Stimulated activated naive CD4-positive, alpha-beta T cell (primary cell): ENCODE data around the gene WDR26.
"Not testable (repeated sequence)": the region's sequence is repeated elsewhere in the genome, so short reads cannot be mapped to it uniquely, and the experiment has no call there.

Experiments used
- DNase-seq, 6 experiments: peaks; one replicate each; lab custom pipeline; 2025; lab: John Stamatoyannopoulos, UW

Gene WDR26

DNA sequence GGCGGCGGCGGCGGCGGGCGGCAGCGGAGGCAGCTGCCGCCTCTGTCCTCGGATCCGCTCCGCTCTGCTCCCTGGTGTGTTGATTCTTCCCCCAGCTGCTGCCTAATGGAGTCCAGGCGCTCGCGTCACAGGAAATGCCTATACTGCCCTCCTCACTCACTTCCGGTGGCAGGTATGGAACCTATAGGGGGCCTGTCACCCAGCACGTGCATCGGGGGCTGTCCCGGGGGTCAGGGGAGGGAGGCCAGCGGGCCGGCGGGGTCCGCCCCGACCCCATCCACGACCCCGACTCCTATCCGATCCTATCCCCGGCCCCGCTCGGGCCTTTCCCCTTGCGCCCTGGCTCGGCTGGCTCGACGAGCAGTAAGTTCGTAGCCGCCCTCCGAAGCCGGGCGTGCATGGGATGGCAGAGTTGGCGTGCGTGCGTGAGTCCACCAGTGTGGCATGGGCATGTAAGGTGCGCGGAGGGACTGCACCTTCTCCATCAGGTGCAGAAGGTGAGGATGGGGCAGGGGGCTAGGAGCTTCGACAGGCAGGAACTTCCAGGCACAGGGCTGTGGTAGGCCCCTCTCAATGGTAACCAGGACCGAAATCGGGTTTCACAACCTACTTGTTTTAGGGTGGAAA, at the start of gene WDR26:
WDR26 (minus strand) TSS at position 107 of the 627 bp plus-strand sequence.
- peak; percentile 78 to 89 (median 82) for DNase-seq

DNA sequence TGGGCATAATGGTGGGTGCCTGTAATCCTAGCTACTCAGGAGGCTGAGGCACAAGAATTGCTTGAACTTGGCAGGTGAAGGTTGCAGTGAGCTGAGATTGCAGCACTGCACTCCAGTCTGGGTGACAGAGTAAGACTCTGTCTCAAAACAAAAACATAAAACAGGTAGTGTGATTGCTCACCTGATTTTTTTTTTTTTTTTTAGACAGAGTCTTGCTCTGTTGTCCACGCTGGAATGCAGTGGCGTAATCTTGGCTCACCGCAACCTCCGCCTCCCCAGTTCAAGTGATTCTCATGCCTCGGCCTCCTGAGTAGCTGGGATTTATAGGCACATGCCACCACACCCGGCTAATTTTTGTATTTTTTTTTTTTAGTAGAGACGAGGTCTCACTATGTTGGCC, 48.6 kb upstream of the WDR26 start:
- DNase-seq = not testable (repeated sequence)

DNA sequence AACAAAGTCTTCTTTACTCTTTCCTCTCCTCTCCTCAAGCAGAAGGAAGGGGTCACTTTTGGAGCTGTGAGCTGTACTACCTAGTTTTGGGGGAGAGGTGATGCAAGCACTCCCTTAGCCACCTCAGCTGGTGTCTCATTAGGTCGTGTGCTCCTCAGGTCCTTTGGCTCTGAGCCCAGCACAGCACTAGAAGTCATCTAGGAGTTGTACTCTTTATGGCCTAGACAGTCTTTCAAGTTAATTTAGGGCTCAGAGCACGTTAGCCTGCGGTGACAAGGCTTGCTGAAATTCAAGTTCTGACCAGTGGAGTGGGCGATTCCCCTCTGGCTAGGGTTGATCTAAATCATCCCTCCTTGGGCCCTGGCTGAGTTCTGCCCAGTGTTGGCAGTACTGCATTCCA, 48.0 kb upstream of the WDR26 start:
- DNase-seq = no peak

DNA sequence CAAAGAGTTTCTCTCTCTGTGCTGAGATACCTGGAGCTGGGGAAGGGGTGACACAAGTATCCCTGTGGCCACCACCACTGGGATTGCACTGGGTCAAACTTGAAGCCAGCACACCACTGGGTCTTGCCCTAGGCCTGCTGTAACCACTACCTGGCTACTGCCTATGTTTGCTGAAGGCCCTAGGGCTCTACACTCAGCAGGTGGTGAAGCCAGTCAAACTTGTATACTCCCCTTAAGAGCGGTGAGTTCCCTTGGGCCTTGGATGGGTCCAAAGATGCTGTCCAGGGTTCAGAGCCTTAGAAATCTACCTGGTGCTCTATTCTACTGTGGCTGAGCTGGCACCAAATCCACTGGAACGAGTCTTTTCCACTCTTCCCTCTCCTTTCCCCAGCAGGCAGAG, 47.0 kb upstream of the WDR26 start:
- no peak for DNase-seq

DNA sequence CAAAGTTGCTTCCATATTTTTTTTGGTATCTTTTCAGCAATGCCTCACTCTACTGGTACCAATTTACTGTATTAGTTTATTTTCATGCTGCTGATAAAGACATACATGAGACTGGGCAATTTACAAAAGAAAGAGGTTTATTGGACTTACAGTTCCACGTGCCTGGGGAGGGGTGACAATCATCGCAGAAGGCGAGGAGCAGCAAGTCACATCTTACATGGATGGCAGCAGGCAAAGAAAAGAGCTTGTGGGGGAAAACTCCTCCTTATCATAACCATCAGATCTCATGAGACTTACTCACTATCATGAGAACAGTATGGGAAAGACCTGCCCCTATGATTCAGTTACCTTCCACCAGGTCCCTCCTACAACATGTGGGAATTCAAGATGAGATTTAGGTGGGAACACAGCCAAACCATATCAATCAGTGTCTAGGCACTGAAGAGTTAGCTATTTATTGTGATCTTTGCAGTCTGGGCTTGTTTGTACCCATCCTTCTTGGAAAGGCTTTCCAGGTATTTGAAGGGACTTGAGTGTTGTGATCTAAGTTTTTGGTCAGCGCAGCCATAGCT, 46.4 kb upstream of the WDR26 start:
- not testable (repeated sequence) for DNase-seq

DNA sequence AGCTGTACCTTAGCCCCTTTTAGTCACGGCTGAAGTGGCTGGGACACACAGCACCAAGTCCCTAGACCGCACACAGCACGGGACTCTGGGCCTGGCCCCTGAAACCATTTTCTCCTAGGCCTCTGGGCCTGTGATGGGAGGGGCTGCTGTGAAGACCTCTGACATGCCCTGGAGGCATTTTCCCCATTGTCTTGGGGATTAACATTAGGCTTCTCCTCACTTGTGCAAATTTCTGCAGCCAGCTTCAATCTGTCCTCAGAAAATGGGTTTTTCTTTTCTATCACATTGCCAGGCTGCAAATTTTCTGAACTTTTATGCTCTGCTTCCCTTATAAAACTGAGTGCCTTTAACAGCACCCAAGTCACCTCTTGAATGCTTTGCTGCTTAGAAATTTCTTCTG, 45.6 kb upstream of the WDR26 start:
- not testable (repeated sequence) for DNase-seq

DNA sequence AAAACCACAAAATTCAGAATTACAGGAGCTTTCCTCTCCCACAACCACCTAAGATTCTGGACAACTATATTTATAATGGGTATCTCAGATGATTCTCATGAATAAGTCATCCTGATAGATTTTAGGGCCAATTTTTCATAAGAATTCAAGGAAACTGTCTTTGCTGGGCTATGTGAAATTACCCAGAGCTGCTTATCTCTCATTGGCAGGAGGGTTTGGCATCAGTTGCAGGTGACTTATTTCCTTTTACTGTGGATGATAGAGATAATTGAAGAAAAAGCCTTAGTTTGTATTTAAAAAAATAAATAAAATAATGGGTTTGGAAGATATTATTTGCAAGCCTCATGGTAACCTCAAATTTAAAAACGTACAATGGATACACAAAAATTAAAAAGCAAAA, 38.2 kb upstream of the WDR26 start:
- DNase-seq = no peak

DNA sequence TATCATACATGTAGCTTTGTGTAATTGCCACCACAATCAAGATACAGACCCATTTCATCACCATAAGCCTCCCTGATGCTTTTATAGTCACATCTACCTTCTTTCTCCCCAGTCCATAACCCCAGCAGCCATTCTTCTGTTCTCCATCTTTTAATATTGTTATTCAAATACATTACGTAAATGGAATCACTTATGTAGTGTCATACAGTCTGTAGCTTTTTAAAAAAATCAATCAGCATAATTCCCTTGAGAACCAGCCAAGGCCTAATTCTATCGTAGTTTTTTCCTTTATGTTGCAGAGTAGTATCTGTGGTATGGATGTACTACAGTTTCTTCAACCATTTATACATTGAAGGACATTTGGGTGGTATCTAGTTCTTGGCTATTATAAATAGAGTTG, 31.6 kb upstream of the WDR26 start:
- no peak for DNase-seq

DNA sequence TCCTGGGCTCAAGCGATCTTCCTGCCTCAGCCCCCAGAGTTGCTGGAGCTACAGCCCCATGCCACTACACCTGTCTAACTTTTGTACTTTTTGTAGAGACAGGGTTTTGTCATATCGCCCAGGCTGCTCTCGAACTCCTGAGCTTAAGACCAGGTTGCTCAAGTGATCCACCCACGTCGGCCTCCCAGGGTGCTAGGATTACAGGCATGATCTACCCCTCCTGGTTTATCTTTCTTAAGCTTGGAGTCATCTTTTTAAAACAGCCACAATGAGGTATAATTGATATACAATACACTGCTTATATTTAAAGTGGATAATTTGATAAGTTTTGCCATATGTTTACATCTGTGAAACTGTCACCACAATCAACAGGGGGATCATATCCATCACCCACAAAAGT, 25.4 kb upstream of the WDR26 start:
- no peak for DNase-seq

DNA sequence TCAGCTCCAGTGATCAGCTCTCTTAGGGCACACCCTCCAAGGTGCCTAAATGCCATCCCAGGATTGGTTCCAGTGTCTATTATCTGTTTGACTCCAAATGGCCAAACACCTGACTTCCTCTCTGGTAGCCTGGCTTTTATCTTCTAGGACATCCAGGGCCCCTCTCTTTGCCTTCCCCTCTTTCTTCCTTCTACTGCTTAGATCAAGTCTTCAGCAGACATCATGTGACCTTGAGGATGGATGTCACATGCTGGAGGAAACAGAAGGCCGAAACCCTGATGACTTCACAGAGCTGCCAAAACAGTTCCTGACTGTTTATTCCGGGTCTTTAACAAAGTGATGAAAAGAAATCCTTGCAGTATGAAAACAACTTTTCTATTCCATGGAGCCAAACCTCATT, 24.4 kb upstream of the WDR26 start:
- no peak for DNase-seq

DNA sequence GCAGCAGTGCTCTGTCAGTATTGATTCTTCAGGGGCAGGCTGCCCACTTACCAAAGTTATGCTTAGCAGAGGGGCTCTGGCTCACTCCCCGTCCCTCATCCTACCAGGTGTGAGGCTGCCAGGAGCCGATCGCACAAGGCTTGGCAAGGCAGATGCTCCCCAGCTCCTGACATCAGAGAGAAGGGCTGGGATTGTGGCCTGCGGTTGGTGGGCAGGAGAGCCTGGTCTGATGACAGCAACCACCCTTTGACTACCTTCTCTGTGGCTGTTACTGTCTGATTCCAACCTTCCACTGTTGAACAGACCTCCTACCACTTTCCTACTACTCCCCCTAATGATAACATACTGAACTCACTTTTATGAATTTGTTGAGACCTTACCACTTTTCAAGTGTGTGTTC, 23.7 kb upstream of the WDR26 start:
- no peak for DNase-seq

DNA sequence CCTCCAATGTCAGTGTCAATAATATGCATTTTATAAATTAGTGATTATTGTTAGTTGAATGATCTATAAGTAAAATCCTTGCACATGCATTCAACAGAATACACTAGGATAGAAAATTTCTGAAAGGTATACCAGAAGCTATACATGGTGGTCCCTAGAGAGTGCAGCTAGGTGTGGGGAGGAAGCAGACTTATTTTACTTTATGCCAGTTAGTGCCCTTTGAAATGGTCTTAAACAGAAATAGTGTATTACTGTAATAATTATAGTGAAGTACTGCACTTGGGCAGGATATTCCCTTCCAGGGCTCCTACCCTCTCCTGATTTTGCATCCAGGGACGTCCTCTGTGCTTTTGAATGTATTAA, 23.2 kb upstream of the WDR26 start:
- no peak for DNase-seq

DNA sequence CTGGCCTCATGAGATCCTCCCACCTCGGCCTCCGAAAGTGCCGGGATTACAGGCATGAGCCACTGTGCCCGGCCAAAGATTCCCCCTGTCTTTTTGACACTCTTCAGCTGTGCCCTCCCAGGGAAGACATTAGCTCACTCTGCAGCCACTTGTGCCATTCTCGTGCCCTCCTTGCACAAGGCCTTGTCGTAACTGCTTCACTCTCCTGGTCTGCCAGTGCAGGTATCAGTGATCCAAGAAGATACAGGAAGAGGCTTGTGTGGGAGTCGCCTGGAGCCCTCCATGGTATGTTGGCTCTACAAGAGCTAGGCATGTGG, 22.0 kb upstream of the WDR26 start:
- no peak for DNase-seq

DNA sequence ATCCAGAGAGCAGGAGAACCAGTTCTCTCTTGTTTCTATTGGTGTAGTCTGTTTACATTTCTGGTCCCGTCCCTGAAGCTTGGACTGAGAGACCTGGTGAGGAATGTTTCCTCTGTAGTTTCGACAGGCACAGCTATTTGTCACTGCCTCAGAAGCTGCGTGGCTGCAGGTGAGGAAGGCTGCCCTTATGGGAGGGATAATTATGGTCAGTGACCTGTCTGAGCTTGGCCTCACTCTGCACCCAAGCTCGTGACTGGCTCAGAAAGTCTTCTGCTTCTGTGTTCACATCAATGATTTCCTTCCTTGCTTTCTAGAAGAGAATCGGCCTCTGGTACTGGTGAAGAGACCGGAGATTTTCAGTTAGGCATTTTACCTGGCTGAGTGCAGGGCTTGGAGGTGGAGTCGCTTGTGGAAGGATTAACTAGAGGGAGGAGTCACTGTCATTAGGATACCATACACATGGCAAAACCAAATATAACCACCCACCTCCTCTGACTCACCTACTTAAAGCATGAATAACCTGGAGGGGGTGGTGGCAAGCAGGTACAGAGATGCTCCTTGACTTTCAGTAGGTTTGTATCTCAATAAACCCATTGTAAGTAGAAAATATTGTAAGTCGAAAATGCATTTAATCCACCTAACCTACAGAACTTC, 19.9 kb upstream of the WDR26 start:
- DNase-seq = no peak

DNA sequence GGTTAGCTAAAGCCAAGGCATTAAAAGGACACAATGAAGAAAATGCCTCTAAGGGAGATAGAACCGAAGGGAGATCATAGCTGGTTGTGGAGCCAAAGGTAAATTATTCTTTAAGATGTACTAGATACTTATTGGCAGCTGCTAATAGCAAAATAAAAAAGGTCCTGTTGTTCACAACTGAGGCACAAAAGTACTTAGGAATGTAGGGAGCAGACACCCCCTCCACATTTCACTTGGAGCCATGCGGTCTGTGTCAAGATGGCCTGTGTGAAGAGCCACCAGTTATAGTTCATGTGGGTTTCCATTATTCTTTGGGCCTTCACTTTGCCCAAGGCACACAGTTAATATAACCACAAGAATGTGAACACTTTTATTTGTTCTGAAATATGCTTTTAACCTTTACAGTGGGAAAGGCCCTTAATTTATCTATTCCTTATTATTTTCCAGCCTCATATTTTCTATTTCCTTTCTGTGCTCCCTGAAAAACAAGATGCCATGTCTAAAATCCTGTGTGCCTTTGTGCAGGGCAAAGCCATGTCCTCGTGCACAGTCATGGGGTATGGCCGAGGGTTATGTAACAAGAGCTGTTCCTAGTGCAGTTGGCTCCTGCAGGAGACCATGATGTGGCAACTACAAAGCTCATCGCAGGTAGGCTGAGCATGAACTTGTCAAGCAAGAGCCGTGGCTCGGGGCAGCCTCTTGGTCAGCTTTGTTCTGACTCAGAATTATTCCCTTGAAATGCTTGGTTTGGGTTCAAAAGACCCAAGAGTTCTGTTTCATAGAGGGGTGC, 16.2 kb upstream of the WDR26 start:
- DNase-seq = no peak

DNA sequence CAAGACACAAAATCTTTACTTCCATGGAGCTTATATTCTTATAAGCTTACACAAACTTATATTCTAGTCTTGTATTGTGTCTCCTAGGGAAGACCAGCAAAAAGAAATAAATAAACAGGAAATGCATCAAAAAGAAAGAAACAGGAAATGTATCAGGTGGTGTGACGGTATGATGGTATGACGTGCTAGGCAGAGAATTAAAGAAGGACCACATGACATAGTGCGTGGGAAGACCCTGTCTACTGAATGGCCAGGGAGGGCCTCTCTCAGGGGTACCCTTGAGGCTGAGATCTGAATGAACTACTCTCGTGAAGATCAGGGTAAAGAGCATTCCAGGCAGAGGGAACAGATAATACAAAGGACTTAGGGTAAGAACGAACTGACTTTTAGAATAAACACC, 15.6 kb upstream of the WDR26 start:
- peak in 3 of 6 experiments; percentile 6 to 12 (median 9) for DNase-seq

DNA sequence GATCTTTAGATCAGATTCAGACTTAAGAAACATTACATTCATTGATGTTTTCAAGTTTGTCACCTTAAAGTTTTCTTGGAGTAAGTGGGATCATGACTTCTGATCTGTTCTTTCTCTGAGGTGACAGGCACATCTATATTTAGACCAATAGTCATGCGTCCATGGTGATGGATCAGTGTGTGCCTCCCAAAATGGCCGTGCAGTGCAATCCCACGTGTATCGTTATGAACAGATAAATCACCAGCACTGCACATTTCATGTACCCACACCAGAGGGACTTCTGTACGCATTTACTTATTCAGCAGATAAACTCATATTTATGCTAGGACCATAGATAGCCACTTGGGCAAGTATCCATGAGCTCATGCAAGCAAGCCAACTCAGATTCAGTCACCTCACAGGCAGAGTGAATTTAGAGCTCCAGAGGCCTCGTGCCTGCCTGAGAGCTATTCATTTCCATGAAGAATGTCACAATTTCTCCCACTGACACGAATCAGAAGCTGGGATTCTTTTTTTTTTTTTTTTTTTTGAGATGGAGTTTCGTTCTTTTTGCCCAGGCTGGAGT, 13.9 kb upstream of the WDR26 start:
- DNase-seq = no peak

DNA sequence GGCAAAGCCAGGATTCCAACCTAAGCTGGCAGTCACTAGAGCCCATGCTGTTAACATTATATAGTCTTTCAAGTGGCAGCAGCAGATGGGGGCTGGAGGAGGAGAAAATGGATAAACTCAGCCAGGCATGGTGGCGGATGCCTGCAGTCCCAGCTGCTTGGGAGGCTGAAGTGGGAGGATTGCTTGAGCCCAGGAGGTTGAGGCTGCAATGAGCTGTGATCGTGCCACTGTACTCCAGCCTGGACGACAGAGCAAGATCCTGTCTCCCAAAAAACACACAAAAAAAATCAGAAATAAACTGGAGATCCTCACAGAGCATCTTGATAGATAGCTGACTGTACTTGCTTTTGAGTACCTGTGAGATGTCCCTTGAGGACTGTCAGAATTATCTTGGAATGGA, 13.4 kb upstream of the WDR26 start:
- no peak for DNase-seq

DNA sequence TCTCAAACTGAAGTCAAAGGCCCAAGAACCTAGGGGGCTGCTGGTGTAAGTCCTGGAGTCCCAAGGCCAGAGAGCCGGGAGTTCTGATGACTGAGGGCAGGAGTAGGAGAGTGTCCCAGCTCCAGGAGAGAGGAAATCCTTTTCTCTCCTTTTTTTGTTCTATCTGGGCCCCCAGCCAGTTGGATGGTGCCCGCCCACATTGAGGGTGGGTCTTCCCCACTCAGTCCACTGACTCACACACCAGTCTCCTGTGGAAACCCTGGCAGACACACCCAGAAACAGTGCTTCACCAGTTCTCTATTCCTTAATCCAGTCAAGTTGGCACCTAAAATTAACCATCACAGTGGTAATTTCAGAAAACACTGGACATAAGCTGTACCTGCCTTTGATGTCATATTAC, 12.7 kb upstream of the WDR26 start:
- no peak for DNase-seq

DNA sequence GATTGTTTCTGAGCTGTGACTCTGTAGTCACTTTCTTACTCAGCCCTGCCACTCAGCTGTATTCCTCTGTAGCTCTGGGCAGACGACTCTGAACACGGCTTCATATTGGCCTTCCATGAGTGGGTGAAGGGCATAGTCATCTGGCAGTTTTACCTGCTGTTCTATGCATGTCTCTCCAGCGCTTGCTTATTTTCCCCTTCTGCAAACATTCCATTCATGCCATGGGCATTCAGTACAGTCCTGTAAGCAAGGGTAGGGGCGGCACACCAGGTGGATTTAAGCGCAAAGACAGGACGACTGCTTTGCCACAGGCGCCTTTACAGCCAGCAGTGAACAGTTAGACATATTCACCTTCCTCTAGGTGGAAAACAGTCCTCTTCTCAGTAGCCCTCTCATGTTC, 4.4 kb upstream of the WDR26 start:
- no peak for DNase-seq

DNA sequence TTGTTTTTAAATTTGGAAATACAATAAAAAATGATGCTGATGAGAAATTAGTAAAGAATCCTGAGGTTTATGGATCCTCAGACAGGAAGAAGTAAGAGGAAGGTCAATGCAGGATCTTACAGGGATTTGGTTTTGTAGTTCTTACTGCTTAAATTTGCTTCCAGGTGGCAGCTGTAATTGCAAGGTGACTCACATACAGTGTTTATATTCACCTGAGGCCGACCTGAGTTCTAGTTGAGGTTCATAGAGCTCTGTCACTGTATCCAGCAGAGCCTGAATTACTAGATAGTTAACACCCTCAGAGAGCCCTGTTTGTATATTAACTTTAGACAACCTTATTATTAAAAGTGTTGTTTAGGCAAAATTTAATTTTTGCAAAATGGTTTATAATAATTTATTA, 1.4 kb upstream of the WDR26 start:
- DNase-seq = no peak

DNA sequence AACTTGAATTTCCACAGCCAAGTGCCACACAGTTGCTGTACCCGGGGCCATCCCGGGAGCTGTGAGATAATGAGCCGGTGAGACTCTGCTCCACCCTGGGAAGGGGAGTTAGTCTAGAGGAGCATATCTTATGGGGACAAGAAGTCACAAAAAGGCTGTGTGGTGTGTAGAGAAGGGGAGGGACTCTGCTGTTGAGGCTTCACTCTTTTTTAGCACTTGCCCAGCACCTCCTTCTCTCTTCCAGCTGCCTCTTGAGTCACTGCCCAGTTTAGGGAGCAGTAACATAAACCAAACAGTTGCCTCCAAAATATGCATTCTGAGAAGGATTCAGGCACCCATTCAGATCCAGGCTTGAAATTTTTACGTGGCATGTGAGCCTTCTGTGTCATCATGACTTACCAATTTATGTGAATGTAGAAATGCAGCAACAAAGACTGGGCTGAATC, 744 bp upstream of the WDR26 start:
- no peak for DNase-seq
